DND-41 (cell line): Measurements from ENCODE around the gene DEXI.

Experiments
- ATAC-seq: fragments of 200-7000 bp; cut with Tn5 transposase; 3 replicates; pipeline ENCODE4 v1.9.1; 2021; ENCODE audit warnings: low read depth; ENCODE audit not compliant: insufficient read depth
- DNase-seq: peaks from one replicate; pipeline ENCODE4 v3.0.0-alpha.2; 2020
- H2AFZ ChIP-seq: 2 replicates; pipeline ENCODE4 v1.6.0; 2012; ENCODE audit warnings: low read depth, low read length
- H3K27ac ChIP-seq: 2 replicates; pipeline ENCODE4 v1.5.1; 2012; ENCODE audit warnings: low read length, inconsistent platforms
- H3K27me3 ChIP-seq: fragments of 200-600 bp; sonication (generic); 2 replicates; pipeline ENCODE4 v1.6.0; 2012; ENCODE audit warnings: low read length, mild to moderate bottlenecking, inconsistent platforms; ENCODE audit not compliant: insufficient read depth, poor library complexity
- H3K36me3 ChIP-seq: 2 replicates; pipeline ENCODE4 v1.5.1; 2012; ENCODE audit warnings: low read length, inconsistent platforms; ENCODE audit not compliant: insufficient read depth
- H3K4me1 ChIP-seq: 2 replicates; pipeline ENCODE4 v1.5.1; 2012; ENCODE audit warnings: mild to moderate bottlenecking, low read length; ENCODE audit not compliant: insufficient read depth
- H3K4me2 ChIP-seq: 2 replicates; pipeline ENCODE4 v1.6.0; 2012; ENCODE audit warnings: mild to moderate bottlenecking, moderate library complexity, low read length, inconsistent platforms; ENCODE audit not compliant: insufficient read depth
- H3K4me3 ChIP-seq, 2 experiments: fragments of 200-600 bp in 1 of 2; shearing (Covaris generic) in 1 of 2; 2 replicates each; pipeline ENCODE4 v1.5.1; 2012 to 2016; ENCODE audit warnings: inconsistent platforms in 2 of 2, low read length in 2 of 2, mild to moderate bottlenecking in 2 of 2, low read depth in 1 of 2, moderate library complexity in 1 of 2
- H3K79me2 ChIP-seq: 2 replicates; pipeline ENCODE4 v1.6.0; 2012; ENCODE audit warnings: low read length, inconsistent platforms; ENCODE audit not compliant: insufficient read depth
- H3K9ac ChIP-seq: 2 replicates; pipeline ENCODE4 v1.6.0; 2012; ENCODE audit warnings: low read depth, mild to moderate bottlenecking, inconsistent platforms, low read length, moderate library complexity
- H3K9me3 ChIP-seq: 2 replicates; pipeline ENCODE4 v1.5.1; 2012; ENCODE audit warnings: low read length, moderate library complexity, mild to moderate bottlenecking, inconsistent platforms; ENCODE audit not compliant: insufficient read depth, severe bottlenecking
- H4K20me1 ChIP-seq: 2 replicates; pipeline ENCODE4 v1.6.0; 2012; ENCODE audit warnings: low read length; ENCODE audit not compliant: insufficient read depth
- CTCF ChIP-seq: IDR thresholded peaks from 2 replicates; pipeline ENCODE4 v1.5.1; 2012; ENCODE audit warnings: borderline replicate concordance, low read length, moderate library complexity, mild to moderate bottlenecking; ENCODE audit not compliant: poor library complexity, severe bottlenecking; ENCODE audit errors: extremely low read depth
- EZH2 ChIP-seq: IDR thresholded peaks from 3 replicates; pipeline ENCODE4 v1.6.1; 2012; ENCODE audit warnings: borderline replicate concordance, low read depth, mild to moderate bottlenecking, moderate library complexity, low read length, inconsistent platforms; ENCODE audit not compliant: severe bottlenecking

Gene DEXI

GRCh38 chr16:10923650-10924214 lies 18.5 kb downstream of the DEXI start:
- peaks cover 27% of the 10 kb centered on the region; the same call in 1 of the 2 replicates for H3K36me3 ChIP-seq
- ATAC-seq (no peak), DNase-seq (no peak)
- no peak overlapping the region for H2AFZ ChIP-seq
- no peaks in the 10 kb centered on the region for H3K27me3 ChIP-seq
- no peak overlapping the region for H3K9ac ChIP-seq
- no peaks in the 10 kb centered on the region for H3K9me3 ChIP-seq
- H3K27ac ChIP-seq, result no peak overlapping the region
- H4K20me1 ChIP-seq, result peaks cover 7% of the 10 kb centered on the region
- H3K4me2 ChIP-seq, result no peak overlapping the region
- no peak for TF ChIP-seq EZH2
- no peak for TF ChIP-seq CTCF
- no peaks in the 10 kb centered on the region for H3K4me1 ChIP-seq
- no peaks in the 10 kb centered on the region for H3K79me2 ChIP-seq
- H3K4me3 ChIP-seq, result no peak overlapping the region

GRCh38 chr16:10923146-10923649 lies 19.1 kb downstream of the DEXI start:
- H3K4me3 ChIP-seq, result no peak overlapping the region
- peaks cover 24% of the 10 kb centered on the region; the same call in 1 of the 2 replicates for H3K36me3 ChIP-seq
- no peak for DNase-seq

GRCh38 chr16:10922328-10923145 lies 19.7 kb downstream of the DEXI start:
- Histone ChIP-seq H3K4me1 (no peaks in the 10 kb centered on the region), H3K36me3 (peaks cover 17% of the 10 kb centered on the region; the same call in 1 of the 2 replicates), H3K79me2 (no peaks in the 10 kb centered on the region), H3K9ac (no peak overlapping the region), H2AFZ (no peak overlapping the region), H3K9me3 (no peaks in the 10 kb centered on the region), H4K20me1 (peaks cover 5% of the 10 kb centered on the region; the same call in 1 of the 2 replicates), H3K27ac (no peak overlapping the region), H3K27me3 (no peaks in the 10 kb centered on the region), H3K4me2 (no peak overlapping the region), H3K4me3 (no peak overlapping the region)
- no peak for TF ChIP-seq EZH2
- DNase-seq, result no peak
- no peak for ATAC-seq

More at GRCh38 chr16:10923146-10923649, 19.1 kb downstream of the DEXI start:
- ATAC-seq, result no peak
- TF ChIP-seq CTCF, result no peak
- no peak for TF ChIP-seq EZH2
- Histone ChIP-seq H3K9me3 (no peaks in the 10 kb centered on the region), H3K27me3 (no peaks in the 10 kb centered on the region), H3K27ac (no peak overlapping the region), H2AFZ (no peak overlapping the region), H3K4me1 (no peaks in the 10 kb centered on the region), H3K9ac (no peak overlapping the region), H3K4me2 (no peak overlapping the region), H3K79me2 (no peaks in the 10 kb centered on the region), H4K20me1 (peaks cover 5% of the 10 kb centered on the region; the same call in 1 of the 2 replicates)
